ENCODE measurements around the gene PTCH1. TPM values are rescaled to one million over a fixed set of nuclear protein-coding genes. Genes with fewer than 3 reads are reported as not detected.
A peak's percentile ranks its signal among the peaks of the same experiment; 100 is the strongest.

Gene PTCH1
- polyA plus RNA-seq, 1 donor: 5.2 TPM

DNA sequence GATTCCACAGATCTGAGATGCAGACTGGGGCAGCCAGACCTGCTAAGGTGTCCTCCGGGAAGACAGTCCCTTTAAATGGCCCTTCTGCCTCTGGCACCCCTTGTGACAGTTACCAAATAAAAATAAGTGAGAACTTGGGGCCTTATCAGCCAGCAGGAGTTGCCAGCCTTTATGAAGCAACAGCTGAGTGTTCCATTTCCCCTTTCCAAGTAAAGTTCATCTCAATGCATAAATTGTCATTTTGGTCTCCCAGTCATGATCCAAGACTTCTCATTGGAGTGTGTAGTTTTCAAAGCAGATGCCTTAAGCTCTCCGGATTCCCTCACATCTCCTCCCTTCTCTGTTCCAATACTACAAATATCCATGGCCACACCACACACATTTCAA lies 4.1 kb downstream of the PTCH1 start:
- DNase-seq (ENCODE audit: low read depth): no peak

DNA sequence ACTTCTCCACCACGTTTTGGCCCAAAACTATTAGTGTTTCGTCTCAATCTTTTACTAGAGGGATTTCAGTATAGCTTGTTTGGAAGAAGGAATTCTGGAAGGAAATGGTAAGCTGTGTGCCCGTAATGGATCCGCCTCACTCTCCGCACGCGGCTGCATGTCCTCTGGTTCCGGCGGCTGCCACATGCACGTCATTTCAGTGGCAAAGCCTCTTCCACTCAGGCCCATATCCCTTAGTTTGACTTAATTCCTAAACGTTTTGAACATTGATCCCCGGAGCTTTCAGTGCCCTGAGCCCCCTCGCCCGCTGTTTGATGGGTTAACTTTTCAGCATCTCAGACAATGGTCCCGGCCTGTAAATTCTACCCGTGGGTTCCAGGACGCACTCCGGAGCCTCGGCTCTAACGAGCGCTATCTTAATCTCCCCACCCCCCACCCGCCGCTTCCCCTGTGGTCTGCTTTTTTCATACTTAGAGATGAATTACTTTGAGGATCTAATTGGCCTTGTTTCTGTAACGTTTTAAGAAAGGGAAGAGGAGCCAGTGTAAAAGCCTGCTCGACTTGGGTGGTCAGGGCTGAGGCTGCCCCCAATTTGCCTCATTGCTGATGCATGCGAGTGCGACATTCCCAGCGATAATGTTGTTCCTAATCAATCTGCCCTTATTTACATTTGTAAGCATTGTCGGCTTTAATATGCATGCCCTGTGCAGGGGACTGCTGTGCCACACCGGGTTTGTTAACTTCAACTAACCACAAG lies 4.6 kb downstream of the PTCH1 start:
- DNase-seq (ENCODE audit: low read depth): no peak

DNA sequence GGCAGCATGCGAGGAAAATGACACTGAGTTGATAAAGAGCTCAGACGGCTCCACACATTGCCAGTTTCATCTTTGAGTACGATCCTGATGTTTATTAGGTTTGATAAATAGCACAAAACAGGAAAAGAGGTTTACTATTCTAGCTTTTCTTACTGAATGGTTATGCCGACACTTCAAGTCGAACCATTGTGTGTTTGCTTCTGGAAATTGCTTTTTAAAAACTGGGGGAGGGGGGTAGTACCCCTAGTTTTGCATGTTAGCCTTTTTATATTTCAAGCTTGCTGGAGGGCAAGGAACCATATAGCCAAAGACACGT lies 5.2 kb downstream of the PTCH1 start:
- no peak for DNase-seq (ENCODE audit: low read depth)

DNA sequence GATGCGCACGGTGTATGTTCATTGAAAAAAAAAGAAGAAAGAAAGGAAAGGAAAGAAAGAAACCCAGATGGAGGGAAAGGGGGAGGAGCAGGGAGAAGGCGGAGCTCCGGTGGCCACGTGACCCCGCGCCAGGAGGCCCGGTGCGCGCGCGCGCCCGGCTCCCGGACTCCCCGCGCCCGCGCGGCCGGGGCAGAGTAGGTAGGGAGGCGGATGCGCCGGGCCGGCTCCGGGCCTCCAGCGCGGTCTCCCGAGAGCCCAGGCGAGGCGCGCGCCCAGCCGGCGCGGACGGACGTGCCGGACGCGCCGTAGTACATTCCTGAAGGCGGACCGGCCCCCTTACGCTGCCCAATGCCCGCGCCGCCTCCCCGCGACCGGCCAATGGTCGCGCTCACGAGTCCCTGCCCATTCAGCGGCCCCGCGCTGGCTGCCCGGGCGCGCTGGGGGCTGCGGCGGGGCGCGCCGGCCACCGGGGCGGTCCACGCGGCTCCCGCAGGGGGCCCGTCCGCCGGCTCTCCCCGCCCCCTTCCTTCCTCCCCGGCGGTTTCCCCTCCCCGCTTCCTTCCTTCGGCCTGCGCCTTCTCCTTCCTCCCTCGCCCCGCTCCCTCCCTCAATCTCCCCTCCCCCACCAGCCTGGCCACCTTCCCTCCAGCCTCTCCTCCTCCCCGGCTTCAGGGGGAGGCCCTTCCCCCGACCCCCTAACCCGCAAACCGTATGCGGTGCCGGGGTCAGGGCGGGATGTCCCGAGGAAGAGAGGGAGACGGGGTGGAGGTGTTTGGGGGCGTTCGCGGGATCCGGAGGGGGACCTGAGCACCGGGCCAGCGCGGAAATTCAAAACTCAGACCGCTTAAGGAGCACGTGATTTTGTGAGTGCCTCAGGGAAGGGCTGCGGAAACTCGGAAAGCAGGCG lies 5.8 kb downstream of the PTCH1 start:
- DNase-seq (ENCODE audit: low read depth): no peak

DNA sequence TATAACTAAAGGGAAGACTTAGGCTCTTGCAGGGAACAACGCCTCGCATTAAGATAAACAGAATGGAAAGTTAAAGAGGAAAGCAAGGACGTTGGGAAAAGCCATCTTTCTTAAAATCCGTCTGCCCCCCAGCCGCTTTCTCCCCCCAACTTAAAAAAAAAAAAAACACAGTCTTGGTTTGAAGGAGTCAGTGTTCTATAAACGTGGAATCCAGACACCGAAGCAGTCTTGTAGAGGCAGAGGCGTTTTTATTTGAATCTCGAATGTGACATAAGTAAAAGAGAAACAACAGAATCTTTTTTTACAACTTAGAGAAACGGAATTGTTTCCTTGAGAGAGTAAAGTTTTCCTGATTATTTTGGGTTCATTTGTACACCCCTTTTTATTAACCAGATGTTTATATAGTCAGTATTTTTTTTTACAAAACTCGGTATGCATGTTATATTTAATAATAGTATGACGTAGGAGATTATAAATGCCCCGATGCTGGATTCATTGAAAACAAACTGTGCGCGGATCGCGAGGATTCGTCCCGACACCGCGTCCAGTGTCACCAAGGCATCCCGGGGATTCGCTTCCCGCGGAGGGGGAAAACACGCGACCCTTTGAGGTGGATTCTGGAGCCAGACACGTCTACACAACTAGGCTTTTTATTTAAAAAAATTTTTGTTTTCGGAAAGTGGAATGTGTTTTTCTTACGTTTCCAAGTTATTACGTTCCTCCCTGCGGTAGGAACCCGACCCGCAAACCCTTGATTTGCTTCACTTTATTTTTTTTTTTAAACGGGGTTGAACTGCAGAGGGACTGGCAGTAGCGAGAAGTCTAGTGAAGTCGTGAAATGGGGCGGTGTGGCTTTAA lies 6.7 kb downstream of the PTCH1 start:
- no peak for DNase-seq (ENCODE audit: low read depth)

GRCh38 chr9:95508968-95509850 lies 7.6 kb downstream of the PTCH1 start:
- DNase-seq (ENCODE audit: low read depth): peak; percentile 85

GRCh38 chr9:95508242-95508967 lies 8.4 kb downstream of the PTCH1 start:
- DNase-seq (ENCODE audit: low read depth): no peak

DNA sequence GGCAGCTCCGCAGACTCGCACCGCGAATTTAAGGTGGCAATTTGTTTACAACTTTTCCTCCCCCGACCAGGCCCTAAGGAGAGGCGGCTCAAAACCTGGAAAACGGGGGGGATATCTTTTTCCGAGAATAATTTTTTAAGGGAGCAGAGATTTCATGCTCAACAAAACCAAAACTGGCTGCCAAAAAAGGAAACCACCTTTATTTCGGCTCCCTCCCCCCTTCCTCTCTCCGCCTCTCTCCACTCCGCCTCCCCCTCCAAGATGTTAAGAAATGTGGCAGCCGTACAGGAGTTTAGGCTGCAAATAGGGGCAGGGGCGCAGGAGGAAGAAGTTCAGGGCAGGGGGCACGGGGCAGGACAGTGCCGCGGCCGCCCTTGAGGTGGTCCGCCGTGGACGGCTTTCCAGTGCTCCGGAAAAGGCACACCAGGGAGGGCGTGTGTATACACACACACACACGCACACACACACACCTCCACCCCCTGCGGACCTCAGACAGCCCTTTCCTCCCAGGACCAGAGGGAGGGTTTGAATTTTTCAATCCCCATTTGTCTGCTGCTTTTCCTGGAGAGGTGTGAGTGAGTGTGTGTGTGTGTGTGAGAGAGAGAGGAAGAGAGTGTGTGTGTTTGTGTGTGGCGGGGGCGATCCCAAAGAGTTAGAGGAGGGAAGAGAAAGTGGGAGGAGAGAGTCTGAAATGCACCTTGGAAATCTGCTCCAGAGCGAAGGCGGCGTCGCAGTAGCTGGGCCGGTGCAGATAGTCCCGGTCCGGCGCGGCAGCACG lies 9.1 kb downstream of the PTCH1 start:
- no peak for DNase-seq (ENCODE audit: low read depth)

DNA sequence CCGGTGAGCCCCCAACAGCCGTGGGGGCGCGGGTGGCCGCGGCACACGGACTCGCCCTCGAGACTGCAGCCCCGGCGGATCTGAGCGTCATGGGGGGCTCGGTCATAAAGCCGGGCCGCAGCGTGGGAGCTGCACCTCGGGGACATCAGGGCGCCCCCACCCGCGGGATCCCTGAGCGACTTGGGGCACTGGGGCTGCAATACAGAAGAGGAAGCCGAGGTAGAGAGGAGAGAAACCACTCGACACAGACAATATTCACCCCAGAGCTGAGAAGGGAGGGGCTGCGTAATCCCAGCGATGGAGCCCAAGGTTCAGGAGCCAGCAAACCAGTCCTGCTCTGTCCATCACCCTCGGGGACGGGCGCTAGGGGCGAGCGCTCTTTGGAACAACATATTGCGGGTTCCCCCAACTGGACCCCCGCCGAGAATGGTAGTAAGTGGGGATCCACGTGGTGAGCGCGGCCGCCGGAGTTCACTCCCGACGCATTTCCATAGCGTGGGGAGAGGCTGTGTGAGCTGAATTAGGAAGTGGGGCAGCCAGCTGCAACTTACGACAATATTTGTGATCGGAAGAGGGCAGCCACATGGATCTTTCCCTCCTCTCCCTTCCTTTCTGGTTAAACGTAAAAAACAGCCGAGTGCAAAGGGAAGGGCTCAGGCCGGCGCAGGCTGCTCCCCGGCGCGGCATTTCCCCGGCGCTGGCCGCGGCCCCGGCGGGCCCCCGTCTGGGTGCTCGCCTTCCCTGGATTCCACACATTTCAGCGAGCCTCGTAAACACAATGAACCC lies 9.9 kb downstream of the PTCH1 start:
- no peak for DNase-seq (ENCODE audit: low read depth)

DNA sequence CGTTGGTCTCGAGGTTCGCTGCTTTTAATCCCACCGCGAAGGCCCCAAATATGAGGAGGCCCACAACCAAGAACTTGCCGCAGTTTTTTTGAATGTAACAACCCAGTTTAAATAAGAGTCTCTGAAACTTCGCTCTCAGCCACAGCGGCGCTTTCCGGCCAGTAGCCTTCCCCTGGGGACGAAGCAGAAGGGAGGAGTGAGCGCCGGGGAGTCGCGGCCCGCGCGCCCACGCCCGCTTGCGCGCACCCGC lies 10.4 kb downstream of the PTCH1 start:
- no peak for DNase-seq (ENCODE audit: low read depth)

DNA sequence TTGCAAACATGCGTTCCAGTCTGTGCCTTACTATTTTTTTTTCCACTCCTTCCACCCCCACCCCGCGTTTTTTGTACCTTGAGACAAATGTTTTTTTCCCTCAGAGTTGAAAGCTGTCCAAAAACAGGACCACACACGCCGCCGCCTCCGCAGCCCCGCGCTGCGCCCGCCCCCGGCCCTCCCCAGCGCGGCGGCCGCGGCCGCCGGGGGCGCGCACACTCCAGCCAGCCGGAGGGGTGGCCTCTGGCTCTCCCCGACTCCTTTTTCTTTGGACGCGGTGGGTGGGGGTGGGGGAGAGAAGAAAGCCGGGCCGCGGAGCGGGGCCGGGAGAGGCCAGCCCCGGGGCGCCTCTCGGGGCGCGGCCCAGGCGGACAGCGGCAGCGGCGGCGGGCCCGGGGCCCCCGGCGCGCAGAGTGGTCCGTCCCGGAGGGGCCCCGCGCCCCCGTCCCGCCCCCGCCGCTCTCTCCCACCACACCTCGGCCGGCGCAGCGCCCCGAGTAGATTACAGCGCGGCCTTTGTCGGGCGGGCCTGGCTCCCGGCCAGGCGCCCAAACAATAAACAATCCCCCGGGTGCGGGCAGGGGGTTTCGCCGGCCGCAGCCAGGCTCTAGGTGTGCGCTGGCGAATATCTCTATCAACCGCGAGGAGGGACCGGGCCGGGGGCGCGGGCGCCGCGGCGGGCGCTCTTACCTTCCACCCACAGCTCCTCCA lies 10.9 kb downstream of the PTCH1 start:
- DNase-seq (ENCODE audit: low read depth): no peak

- no peak for DNase-seq (ENCODE audit: low read depth)
These were observed 11.6 kb downstream of the PTCH1 start for GRCh38 chr9:95505072-95505716.

DNA sequence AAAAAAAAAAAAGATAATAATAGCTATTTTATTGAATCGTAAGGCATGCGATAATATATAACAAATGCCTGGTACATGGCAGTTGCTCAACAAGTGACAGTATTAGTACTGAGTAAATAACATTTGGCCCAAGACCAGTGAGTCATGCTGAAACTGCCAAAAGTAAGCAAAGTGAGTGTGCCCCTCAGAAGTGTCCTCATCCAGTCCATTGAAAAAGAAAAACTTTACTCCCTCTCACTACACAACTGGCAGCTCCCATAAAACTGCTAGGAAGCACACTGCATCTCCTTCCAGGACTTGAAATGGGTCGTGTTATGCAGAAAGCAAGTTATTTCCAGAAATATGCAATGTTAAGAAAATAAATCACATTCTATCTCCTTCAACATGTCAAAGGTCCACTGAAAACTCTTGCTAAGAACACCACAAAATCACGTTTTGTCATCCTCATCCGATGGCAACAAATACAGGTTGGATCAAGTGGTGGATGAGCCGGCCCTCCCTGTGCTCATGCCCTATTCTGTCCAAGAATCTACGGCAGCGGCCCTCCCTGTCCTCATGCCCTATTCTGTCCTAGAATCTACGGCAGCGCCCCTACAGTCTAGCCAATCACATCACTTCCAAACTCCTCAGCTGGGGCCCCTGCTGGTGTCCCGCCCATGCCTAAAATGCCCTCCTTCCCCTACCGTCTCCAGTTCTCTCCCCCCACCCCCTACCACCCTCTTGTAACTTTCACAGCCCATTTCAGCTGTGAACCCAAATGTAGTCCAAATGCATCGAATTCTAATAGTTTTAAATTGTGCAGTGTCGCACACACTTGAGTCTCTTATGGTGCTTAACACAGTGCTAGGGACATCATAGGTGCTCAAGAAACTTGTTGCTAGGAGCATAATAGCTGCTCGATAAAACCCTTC lies 12.5 kb downstream of the PTCH1 start:
- no peak for DNase-seq (ENCODE audit: low read depth)

GRCh38 chr9:95503369-95503768 lies 13.4 kb downstream of the PTCH1 start:
- no peak for DNase-seq (ENCODE audit: low read depth)

DNA sequence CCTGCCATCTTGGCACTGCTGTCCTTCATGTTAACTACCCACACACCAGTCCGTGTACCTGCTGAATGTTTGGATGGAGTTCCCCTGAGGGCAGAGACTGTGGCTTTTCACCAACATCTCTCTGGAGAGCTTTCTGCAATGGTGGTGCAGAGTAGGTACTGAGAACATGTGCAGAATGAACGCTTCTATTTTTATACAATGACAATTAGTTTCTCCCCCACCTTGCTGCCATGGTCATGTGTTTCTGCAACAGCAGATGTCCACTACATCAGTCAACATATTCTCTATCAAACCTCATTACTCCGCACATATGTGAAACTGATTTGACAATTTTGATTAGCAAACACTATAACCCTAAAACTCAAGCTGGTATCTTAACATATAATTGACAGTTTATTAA lies 14.5 kb downstream of the PTCH1 start:
- DNase-seq (ENCODE audit: low read depth): no peak

DNA sequence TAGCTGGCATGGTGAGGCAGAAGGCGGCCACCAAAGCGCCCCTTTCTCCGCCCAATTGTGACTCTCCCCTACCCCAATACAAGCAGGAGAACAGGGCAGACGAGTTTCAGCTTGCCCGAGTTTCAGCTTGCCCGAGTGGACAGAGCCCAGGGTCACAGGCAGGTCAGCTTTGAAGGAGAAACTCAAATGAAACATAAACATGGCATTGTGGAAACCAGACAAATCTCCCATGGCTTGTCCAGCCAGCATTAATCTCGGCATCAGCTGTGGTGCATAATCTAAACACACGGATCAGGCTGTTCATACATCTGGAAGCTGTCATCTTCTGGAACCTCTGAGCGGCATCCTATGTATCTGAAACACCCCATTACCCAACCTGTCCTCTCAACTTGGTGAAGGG lies 16.9 kb downstream of the PTCH1 start:
- no peak for DNase-seq (ENCODE audit: low read depth)

DNA sequence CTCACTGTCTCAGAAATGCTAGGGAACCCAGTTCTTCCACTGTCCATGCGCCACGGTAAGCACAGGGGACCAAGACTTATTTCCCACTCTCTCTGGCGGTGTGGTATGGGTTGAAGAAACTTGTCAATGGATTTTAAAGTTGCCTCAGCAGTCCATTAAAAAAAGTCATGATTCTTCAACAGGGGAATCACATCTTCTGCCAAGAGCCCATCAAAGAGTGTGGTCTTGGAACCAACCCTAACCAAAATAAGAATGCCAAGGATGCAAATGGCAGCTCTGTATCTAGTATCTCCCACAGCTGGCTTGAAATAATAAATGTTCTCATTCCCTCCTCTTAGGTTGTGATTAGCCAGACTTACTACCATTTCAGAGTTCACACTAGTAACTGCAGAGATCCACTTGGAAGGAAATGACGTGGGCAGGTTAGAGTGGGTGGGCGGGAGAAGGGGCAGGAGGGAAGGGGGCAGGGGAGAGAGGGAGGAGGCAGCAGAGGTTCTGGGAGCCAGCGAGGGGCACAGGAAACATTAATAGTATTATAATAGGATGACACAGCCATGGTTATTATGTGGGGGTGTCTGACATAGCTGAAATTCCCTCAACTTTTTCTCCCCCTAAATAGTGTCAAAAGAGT lies 17.6 kb downstream of the PTCH1 start:
- DNase-seq (ENCODE audit: low read depth): no peak

Data from forelimb muscle (tissue), 1 donor.